Muscle of leg (tissue), 11 donors: Measurements from ENCODE around the gene PTGES2. TPM values are rescaled to one million over a fixed set of nuclear protein-coding genes. Genes with fewer than 3 reads are reported as not detected.
A peak's percentile ranks its signal among the peaks of the same experiment; 100 is the strongest.

ENCODE experiments used
- DNase-seq: peaks from one replicate; pipeline ENCODE4 v3.0.0; 2013
- H3K27ac ChIP-seq: one replicate; pipeline ENCODE4 v1.5.1; 2013; ENCODE audit warnings: mild to moderate bottlenecking, low read length, control low read depth
- H3K27me3 ChIP-seq: one replicate; pipeline ENCODE4 v1.6.1; 2013; ENCODE audit warnings: low read length; ENCODE audit not compliant: control insufficient read depth, insufficient read depth
- H3K36me3 ChIP-seq: one replicate; pipeline ENCODE4 v1.6.1; 2013; ENCODE audit warnings: low read length; ENCODE audit not compliant: control insufficient read depth, insufficient read depth
- H3K4me1 ChIP-seq: one replicate; pipeline ENCODE4 v1.6.1; 2013; ENCODE audit warnings: low read length; ENCODE audit not compliant: control insufficient read depth, insufficient read depth
- H3K4me3 ChIP-seq: one replicate; pipeline ENCODE4 v1.5.1; 2013; ENCODE audit warnings: low read length, control low read depth
- H3K9me3 ChIP-seq: replicated peaks from 2 replicates; pipeline ENCODE4 v1.6.1; 2013; ENCODE audit warnings: low read depth, low read length; ENCODE audit not compliant: control insufficient read depth
- WGBS: methylation state at CpG from one replicate; pipeline ENCODE4 v1.1.5; 2013; ENCODE audit warnings: missing lambda C conversion rate; ENCODE audit not compliant: insufficient coverage; 5-methylcytosine and 5-hydroxymethylcytosine counted together
- polyA plus RNA-seq, 8 donors: library from polyadenylated mRNA; unstranded; fragments of 120-200 nt; gene quantifications; one replicate each; pipeline versions ENCODE4 v1.2.1 to v1.2.3, GENCODE V29; 2013; ENCODE audit warnings: inconsistent platforms in 1 of 8, low replicate concordance in 1 of 8; ENCODE audit not compliant: insufficient read length in 8 of 8, insufficient read depth in 1 of 8
- total RNA-seq: library from RNA; stranded (reverse); fragments of 120-200 nt; gene quantifications from one replicate; pipeline ENCODE4 v1.2.4, GENCODE V29; 2013

Gene PTGES2
- total and polyA plus RNA-seq, 9 donors: 30.1 to 45.3 (median 41.3) TPM

- Histone ChIP-seq H3K4me1 (peaks cover 53% of the 10 kb centered on the region), H3K36me3 (peaks cover 49% of the 10 kb centered on the region), H3K27ac (peak overlapping the region; percentile 17), H3K9me3 (no peaks in the 10 kb centered on the region), H3K4me3 (no peak overlapping the region), H3K27me3 (no peaks in the 10 kb centered on the region)
- DNase-seq: no peak
- WGBS: 62% methylated on average over 8 of the region's 15 CpGs
Measured at GRCh38 chr9:128108269-128109049, 19.1 kb downstream of the PTGES2 start.

GRCh38 chr9:128107468-128108268, 19.9 kb downstream of the PTGES2 start:
- WGBS: 64% methylated on average over 13 of the region's 18 CpGs
- Histone ChIP-seq H3K9me3 (no peaks in the 10 kb centered on the region), H3K36me3 (peaks cover 53% of the 10 kb centered on the region), H3K4me1 (peaks cover 61% of the 10 kb centered on the region), H3K27ac (peak overlapping the region; percentile 17), H3K27me3 (no peaks in the 10 kb centered on the region), H3K4me3 (no peak overlapping the region)
- DNase-seq: no peak

GRCh38 chr9:128106940-128107467, 20.5 kb downstream of the PTGES2 start:
- no peak for DNase-seq
- Histone ChIP-seq H3K9me3 (no peaks in the 10 kb centered on the region), H3K27ac (no peak overlapping the region), H3K27me3 (no peaks in the 10 kb centered on the region), H3K4me3 (no peak overlapping the region), H3K36me3 (peaks cover 59% of the 10 kb centered on the region), H3K4me1 (peaks cover 68% of the 10 kb centered on the region)
- 90% methylated on average over 23 of the region's 23 CpGs for WGBS

- Histone ChIP-seq H3K27me3 (no peaks in the 10 kb centered on the region), H3K36me3 (peaks cover 66% of the 10 kb centered on the region), H3K4me3 (no peak overlapping the region), H3K9me3 (no peaks in the 10 kb centered on the region), H3K4me1 (peaks cover 74% of the 10 kb centered on the region), H3K27ac (no peak overlapping the region)
- DNase-seq: no peak
- 90% methylated on average over 20 of the region's 23 CpGs for WGBS
Measured at GRCh38 chr9:128106181-128106939, 21.2 kb downstream of the PTGES2 start.

GRCh38 chr9:128105538-128106175, 21.9 kb downstream of the PTGES2 start:
- no peak for DNase-seq
- no peak overlapping the region for H3K27ac ChIP-seq
- H3K4me1 ChIP-seq: peaks cover 75% of the 10 kb centered on the region
- H3K4me3 ChIP-seq: no peak overlapping the region
- 86% methylated on average over 21 of the region's 21 CpGs for WGBS
- H3K27me3 ChIP-seq: no peaks in the 10 kb centered on the region
- no peaks in the 10 kb centered on the region for H3K9me3 ChIP-seq
- H3K36me3 ChIP-seq: peaks cover 73% of the 10 kb centered on the region

- no peaks in the 10 kb centered on the region for H3K27me3 ChIP-seq
- WGBS: 72% methylated on average over 6 of the region's 6 CpGs
- peak overlapping the region; percentile 77 for H3K27ac ChIP-seq
- no peaks in the 10 kb centered on the region for H3K9me3 ChIP-seq
- peak; percentile 74 for DNase-seq
- peaks cover 84% of the 10 kb centered on the region for H3K4me1 ChIP-seq
- peaks cover 74% of the 10 kb centered on the region for H3K36me3 ChIP-seq
- no peak overlapping the region for H3K4me3 ChIP-seq
Measured at GRCh38 chr9:128104171-128104618, 23.3 kb downstream of the PTGES2 start.

- WGBS: 58% methylated on average over 8 of the region's 8 CpGs
- Histone ChIP-seq H3K27me3 (no peaks in the 10 kb centered on the region), H3K36me3 (peaks cover 72% of the 10 kb centered on the region)
Measured at GRCh38 chr9:128103589-128103962, 24.0 kb downstream of the PTGES2 start.

GRCh38 chr9:128102861-128103588, 24.5 kb downstream of the PTGES2 start:
- peaks cover 68% of the 10 kb centered on the region for H3K36me3 ChIP-seq
- peaks cover 85% of the 10 kb centered on the region for H3K4me1 ChIP-seq
- no peaks in the 10 kb centered on the region for H3K9me3 ChIP-seq
- DNase-seq: no peak
- H3K27ac ChIP-seq: peak overlapping the region; percentile 53
- WGBS: 86% methylated on average over 23 of the region's 23 CpGs
- H3K4me3 ChIP-seq: no peak overlapping the region
- H3K27me3 ChIP-seq: no peaks in the 10 kb centered on the region

More at GRCh38 chr9:128103589-128103962, 24.0 kb downstream of the PTGES2 start:
- no peak for DNase-seq
- H3K9me3 ChIP-seq: no peaks in the 10 kb centered on the region
- H3K27ac ChIP-seq: peak overlapping the region; percentile 53
- peaks cover 84% of the 10 kb centered on the region for H3K4me1 ChIP-seq
- H3K4me3 ChIP-seq: no peak overlapping the region

- no peak overlapping the region for H3K4me3 ChIP-seq
- H3K9me3 ChIP-seq: no peaks in the 10 kb centered on the region
- H3K36me3 ChIP-seq: peaks cover 60% of the 10 kb centered on the region
- WGBS: 85% methylated on average over 13 of the region's 13 CpGs
- H3K4me1 ChIP-seq: peaks cover 85% of the 10 kb centered on the region
- DNase-seq: no peak
- H3K27me3 ChIP-seq: no peaks in the 10 kb centered on the region
- H3K27ac ChIP-seq: no peak overlapping the region
Measured at GRCh38 chr9:128102196-128102595, 25.3 kb downstream of the PTGES2 start.
